Body of pancreas (tissue), 4 donors: Measurements from ENCODE around the gene COG2. TPM values are rescaled to one million over a fixed set of nuclear protein-coding genes. Genes with fewer than 3 reads are reported as not detected.

Experiments
- ATAC-seq: fragments of 150-250 bp; one replicate; pipeline ENCODE4 v1.9.1; 2016
- DNase-seq, 4 donors: peaks; one replicate each; pipeline ENCODE4 v3.0.0-alpha.2; 2019
- H3K27ac ChIP-seq, 4 donors: fragments of 200-600 bp; sonication (generic); 1 replicate in 3 of 4; 2 replicates in 1 of 4; pipeline versions ENCODE4 v1.5.1 to v1.6.1; 2016 to 2019; ENCODE audit warnings: mild to moderate bottlenecking in 1 of 4, mixed read lengths in 1 of 4, moderate library complexity in 1 of 4
- H3K27me3 ChIP-seq, 2 donors: fragments of 200-600 bp; sonication (generic); one replicate each; pipeline ENCODE4 v1.6.0; 2016; ENCODE audit warnings: mild to moderate bottlenecking in 1 of 2
- H3K36me3 ChIP-seq, 2 donors: fragments of 200-600 bp; sonication (generic); replicated peaks in 1 of 2; 2 replicates each; pipeline ENCODE4 v1.5.1; 2016; ENCODE audit warnings: low read depth in 2 of 2; ENCODE audit not compliant: insufficient read depth in 1 of 2
- H3K4me1 ChIP-seq: fragments of 200-600 bp; sonication (generic); one replicate; pipeline ENCODE4 v1.6.0; 2016
- H3K4me3 ChIP-seq, 2 donors: fragments of 200-600 bp; sonication (generic); 1 replicate in 1 of 2; 2 replicates in 1 of 2; pipeline ENCODE4 v1.5.1; 2016 to 2019
- H3K9me3 ChIP-seq, 3 donors: fragments of 200-600 bp; sonication (generic); 1 replicate in 2 of 3; 2 replicates in 1 of 3; pipeline ENCODE4 v1.5.1; 2016
- POLR2A ChIP-seq, 3 donors: fragments of 450-650 bp; IDR thresholded peaks; one replicate each; pipeline ENCODE4 v1.6.1; 2016; ENCODE audit warnings: antibody characterized with exemption in 3 of 3, mild to moderate bottlenecking in 2 of 3
- WGBS, 2 donors: methylation state at CpG; one replicate each; pipeline ENCODE4 v1.1.5; 2017; 5-methylcytosine and 5-hydroxymethylcytosine counted together
- intact Hi-C: fragments of 100-400 bp; cut with DNase I; formaldehyde crosslinking; loops from one replicate; pipeline ENCODE4 v1.15.1; 2023
- total RNA-seq, 2 donors: library from RNA; depleted of rRNA; stranded (reverse); fragments of >200 nt; gene quantifications; one replicate each; pipeline ENCODE4 v1.1.0, GENCODE V29; 2016
- TF ChIP-seq, protein P1 (sequence below), 7 experiments: fragments of 450-650 bp in 4 of 7; fragments of 200-600 bp in 3 of 7; sonication (generic) in 3 of 7; IDR thresholded peaks; one replicate each; pipeline ENCODE4 v1.5.1; 2016 to 2019; ENCODE audit warnings: antibody characterized with exemption in 7 of 7

Gene COG2
- total RNA-seq = 10 to 100 TPM; 13.7 to 26.0 TPM

DNA sequence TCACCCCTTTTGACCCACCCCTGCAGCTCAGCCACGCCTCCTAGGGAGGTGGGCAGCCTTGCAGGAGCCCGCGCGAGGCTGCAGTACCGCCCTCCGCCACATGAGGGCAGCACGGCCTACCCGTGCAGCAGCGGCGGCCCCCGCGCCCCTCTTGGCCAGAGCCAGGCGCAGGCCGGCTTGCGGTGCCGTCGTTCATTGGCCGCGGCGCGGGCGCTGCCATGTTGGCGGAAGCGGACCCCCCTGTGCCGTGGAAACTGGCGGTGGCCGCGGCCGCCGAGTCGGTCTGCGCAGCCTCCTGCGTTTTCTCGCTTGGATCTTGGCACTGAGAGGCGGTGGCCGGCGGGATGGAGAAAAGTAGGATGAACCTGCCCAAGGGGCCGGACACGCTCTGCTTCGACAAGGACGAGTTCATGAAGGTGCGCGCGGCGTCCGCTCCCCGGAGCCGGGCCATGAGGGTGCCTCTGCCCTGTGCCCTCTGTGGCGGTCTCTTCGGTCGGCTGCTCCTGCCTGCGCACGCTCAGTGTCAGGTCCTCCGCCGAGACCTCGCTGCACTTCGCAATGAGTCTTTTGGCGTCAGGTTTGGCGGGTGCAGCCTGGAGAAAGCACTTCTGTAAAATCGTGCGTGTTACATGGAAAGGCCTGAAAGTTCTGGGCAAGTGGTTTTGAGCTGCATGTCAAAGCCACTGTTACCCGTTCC, at the start of gene COG2:
TSS of gene COG2 (plus strand) at position 219 of the 697 bp plus-strand sequence. CDS start at position 345, 126 bp downstream.
- peaks cover 47% of the 10 kb centered on the region for H3K4me1 ChIP-seq
- H3K27me3 ChIP-seq = no peaks in the 10 kb centered on the region
- 0% methylated on average over 8 to 57 of the region's 62 CpGs for WGBS, 2 donors
- peak within 1 kb of the TSS; percentile 80 to 95 for H3K4me3 ChIP-seq
- H3K27ac ChIP-seq = peak within 1 kb of the TSS; percentile 53 to 90 (median 82)
- intact Hi-C loops = loop anchor here (10.0 kb wide), 1 partner anchor 132 kb away; no protein-coding TSS in a partner anchor
- H3K36me3 ChIP-seq = no peaks in the 10 kb centered on the region
- DNase-seq = peak; percentile 93 to 96 (median 94)
- no peaks in the 10 kb centered on the region for H3K9me3 ChIP-seq
- ATAC-seq = peak; percentile 99
- peak; percentile 61 to 87 (median 85) for TF ChIP-seq POLR2A (IDR thresholded peaks at IDR 0.05)
- TF ChIP-seq, protein P1, sequence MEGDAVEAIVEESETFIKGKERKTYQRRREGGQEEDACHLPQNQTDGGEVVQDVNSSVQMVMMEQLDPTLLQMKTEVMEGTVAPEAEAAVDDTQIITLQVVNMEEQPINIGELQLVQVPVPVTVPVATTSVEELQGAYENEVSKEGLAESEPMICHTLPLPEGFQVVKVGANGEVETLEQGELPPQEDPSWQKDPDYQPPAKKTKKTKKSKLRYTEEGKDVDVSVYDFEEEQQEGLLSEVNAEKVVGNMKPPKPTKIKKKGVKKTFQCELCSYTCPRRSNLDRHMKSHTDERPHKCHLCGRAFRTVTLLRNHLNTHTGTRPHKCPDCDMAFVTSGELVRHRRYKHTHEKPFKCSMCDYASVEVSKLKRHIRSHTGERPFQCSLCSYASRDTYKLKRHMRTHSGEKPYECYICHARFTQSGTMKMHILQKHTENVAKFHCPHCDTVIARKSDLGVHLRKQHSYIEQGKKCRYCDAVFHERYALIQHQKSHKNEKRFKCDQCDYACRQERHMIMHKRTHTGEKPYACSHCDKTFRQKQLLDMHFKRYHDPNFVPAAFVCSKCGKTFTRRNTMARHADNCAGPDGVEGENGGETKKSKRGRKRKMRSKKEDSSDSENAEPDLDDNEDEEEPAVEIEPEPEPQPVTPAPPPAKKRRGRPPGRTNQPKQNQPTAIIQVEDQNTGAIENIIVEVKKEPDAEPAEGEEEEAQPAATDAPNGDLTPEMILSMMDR (IDR thresholded peaks at IDR 0.05) = peak; percentile 97 to 100 (median 100)

GRCh38 chr1:230592848-230593414, 49.4 kb upstream of the COG2 start:
- no peak for DNase-seq
- H3K27ac ChIP-seq = no peak overlapping the region
- H3K36me3 ChIP-seq = no peaks in the 10 kb centered on the region
- H3K4me3 ChIP-seq = no peak overlapping the region
- intact Hi-C loops = no loop called here
- TF ChIP-seq POLR2A (IDR thresholded peaks at IDR 0.05) = no peak
- TF ChIP-seq, protein P1 (IDR thresholded peaks at IDR 0.05) = no peak
- no peaks in the 10 kb centered on the region for H3K9me3 ChIP-seq
- no peaks in the 10 kb centered on the region for H3K27me3 ChIP-seq
- WGBS, 2 donors = 81 to 84% methylated on average over 2 of the region's 2 CpGs
- peaks cover 7% of the 10 kb centered on the region for H3K4me1 ChIP-seq
- no peak for ATAC-seq

DNA sequence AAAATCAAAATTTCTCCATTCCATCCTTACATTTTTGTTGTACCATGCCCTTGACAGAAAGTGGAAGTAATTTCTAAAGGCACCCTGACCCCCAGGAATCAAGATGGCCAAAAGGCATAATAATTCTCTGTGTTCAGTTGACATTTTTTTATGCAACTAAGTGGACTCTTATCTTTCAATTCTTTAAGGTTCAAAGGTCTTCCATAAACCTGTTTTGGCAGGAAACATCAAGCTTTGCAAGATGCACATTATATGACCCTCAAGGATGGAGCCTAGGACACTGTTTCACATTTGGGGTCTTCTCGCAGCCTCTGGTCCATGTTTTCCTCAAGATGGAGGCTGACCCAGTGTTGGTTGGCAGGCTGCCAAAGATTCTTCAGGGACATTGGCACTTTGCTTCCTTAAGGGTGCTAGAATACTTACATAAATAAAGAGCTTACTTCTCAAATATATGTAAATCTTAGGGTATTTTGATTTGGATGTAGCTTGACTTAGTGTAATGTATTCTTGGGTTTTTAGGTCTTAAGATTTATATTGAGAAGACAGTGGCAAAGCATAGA, 48.0 kb upstream of the COG2 start:
- 84 to 94% methylated on average over 1 of the region's 1 CpG for WGBS, 2 donors
- peaks cover 7% of the 10 kb centered on the region for H3K4me1 ChIP-seq
- H3K4me3 ChIP-seq = no peak overlapping the region
- H3K36me3 ChIP-seq = no peaks in the 10 kb centered on the region
- intact Hi-C loops = no loop called here
- DNase-seq = no peak
- no peaks in the 10 kb centered on the region for H3K9me3 ChIP-seq
- TF ChIP-seq, protein P1 (IDR thresholded peaks at IDR 0.05) = no peak
- TF ChIP-seq POLR2A (IDR thresholded peaks at IDR 0.05) = no peak
- no peaks in the 10 kb centered on the region for H3K27me3 ChIP-seq
- H3K27ac ChIP-seq = no peak overlapping the region
- ATAC-seq = no peak

DNA sequence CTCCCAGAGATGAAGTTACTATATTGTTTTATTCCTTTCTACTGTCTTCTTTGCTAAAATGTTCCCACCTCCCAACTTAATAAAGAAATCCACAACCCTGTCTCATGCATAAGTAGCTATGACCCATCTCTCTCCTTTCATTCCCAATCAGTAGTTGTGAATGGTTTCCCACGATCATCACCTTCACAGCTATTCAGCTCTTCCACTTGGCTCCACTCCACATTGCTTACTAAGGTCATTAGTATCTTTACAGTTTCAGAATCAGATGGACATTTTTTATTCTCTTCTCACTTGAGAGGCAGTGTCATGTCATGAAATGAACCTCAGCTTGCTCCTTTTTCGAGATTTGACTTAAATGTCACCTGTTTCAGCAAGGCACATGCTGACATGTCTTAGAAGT, 47.1 kb upstream of the COG2 start:
- H3K27me3 ChIP-seq = no peaks in the 10 kb centered on the region
- H3K4me3 ChIP-seq = no peak overlapping the region
- H3K36me3 ChIP-seq = no peaks in the 10 kb centered on the region
- intact Hi-C loops = no loop called here
- TF ChIP-seq POLR2A (IDR thresholded peaks at IDR 0.05) = no peak
- TF ChIP-seq, protein P1 (IDR thresholded peaks at IDR 0.05) = no peak
- WGBS, 2 donors = 56 to 63% methylated on average over 2 of the region's 2 CpGs
- H3K27ac ChIP-seq = no peak overlapping the region
- H3K9me3 ChIP-seq = no peaks in the 10 kb centered on the region
- ATAC-seq = no peak
- DNase-seq = no peak
- H3K4me1 ChIP-seq = peaks cover 7% of the 10 kb centered on the region
